NB4 (cell line): ENCODE data around the gene SLC12A5.
"Not testable (repeated sequence)": the region's sequence is repeated elsewhere in the genome, so short reads cannot be mapped to it uniquely, and the experiment has no call there.

Experiments used
- DNase-seq: peaks from one replicate; pipeline ENCODE4 v3.0.0; 2010; ENCODE audit warnings: low read depth
- H3K4me3 ChIP-seq: one replicate; pipeline ENCODE4 v1.5.1; 2011; ENCODE audit warnings: mild to moderate bottlenecking, low read depth, low read length, moderate library complexity
- CTCF ChIP-seq: IDR thresholded peaks from one replicate; pipeline ENCODE4 v1.5.1; 2012; ENCODE audit warnings: low read depth, low read length
- MYC ChIP-seq: IDR thresholded peaks from 2 replicates; pipeline ENCODE4 v1.6.1; 2011; ENCODE audit warnings: low read depth, low read length
- POLR2A ChIP-seq: IDR thresholded peaks from 2 replicates; pipeline ENCODE4 v1.6.1; 2011; ENCODE audit warnings: mild to moderate bottlenecking; ENCODE audit not compliant: insufficient read length; ENCODE audit errors: extremely low read depth
- TF ChIP-seq, protein P1 (sequence below): IDR thresholded peaks from 2 replicates; pipeline ENCODE4 v1.6.1; 2011; ENCODE audit warnings: low read depth, low read length

SLC12A5 gene

GRCh38 chr20:46089167-46089416 lies 60.1 kb downstream of the SLC12A5 start:
- no peak for DNase-seq
- H3K4me3 ChIP-seq: peak overlapping the region; percentile 88
- TF ChIP-seq, protein P1, sequence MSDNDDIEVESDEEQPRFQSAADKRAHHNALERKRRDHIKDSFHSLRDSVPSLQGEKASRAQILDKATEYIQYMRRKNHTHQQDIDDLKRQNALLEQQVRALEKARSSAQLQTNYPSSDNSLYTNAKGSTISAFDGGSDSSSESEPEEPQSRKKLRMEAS: peak; percentile 43; the same call in 1 of the 2 replicates
- TF ChIP-seq POLR2A (no peak), MYC (peak; percentile 15; the same call in 1 of the 2 replicates), CTCF (no peak)

DNA sequence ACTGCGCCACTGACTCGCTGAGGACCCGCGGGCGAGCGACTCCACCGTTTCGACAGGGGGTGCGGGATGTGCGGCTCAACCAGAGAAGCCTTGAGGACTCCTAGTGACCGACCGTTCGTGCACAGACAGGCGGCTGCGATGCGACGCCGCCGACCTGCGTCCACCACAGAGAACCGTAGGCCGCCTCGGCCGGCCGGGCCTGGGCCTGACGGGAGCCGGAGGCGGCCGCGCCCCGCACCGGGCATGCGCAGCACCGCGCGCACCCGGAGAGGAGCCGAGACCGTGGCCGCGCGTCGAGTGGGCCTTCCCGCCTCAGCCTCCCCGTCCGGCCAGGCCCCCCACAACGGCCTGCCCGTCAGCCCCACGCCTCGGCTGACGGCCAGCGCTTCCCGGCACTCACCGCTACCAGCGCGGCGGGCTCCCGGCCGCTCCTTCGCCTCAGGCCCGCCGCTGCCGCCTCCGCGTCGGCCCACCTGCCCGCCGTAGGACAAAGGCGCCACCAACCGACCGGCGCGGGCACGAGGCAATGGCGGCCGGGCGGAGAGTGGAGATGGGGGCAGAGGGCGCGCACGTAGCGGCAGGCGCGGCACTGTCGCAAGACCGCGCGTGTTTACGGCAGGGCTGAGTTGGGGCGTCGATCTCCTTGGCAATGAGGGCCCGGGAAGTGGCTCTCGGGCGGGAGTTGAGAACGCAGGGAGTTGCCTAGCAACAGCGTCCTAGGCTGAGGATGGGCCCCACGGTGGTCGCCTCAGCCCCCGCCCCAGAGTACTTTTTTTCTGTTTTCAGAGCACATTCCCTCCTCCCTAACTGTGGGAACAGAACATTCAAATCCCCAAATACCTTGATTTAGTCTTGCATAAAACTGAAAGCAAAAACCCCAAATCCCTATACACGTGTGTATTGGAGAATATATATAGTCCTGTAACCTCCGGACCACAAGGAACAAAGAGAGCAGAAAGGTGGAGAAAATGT lies 60.7 kb downstream of the SLC12A5 start, which contains the start of gene NCOA5:
Gene NCOA5, minus strand, starts transcription at position 546 of the 972 bp plus-strand sequence. CDS start 10,538 bp downstream, outside the sequence.
- peak within 1 kb of the TSS; percentile 88 for H3K4me3 ChIP-seq

DNA sequence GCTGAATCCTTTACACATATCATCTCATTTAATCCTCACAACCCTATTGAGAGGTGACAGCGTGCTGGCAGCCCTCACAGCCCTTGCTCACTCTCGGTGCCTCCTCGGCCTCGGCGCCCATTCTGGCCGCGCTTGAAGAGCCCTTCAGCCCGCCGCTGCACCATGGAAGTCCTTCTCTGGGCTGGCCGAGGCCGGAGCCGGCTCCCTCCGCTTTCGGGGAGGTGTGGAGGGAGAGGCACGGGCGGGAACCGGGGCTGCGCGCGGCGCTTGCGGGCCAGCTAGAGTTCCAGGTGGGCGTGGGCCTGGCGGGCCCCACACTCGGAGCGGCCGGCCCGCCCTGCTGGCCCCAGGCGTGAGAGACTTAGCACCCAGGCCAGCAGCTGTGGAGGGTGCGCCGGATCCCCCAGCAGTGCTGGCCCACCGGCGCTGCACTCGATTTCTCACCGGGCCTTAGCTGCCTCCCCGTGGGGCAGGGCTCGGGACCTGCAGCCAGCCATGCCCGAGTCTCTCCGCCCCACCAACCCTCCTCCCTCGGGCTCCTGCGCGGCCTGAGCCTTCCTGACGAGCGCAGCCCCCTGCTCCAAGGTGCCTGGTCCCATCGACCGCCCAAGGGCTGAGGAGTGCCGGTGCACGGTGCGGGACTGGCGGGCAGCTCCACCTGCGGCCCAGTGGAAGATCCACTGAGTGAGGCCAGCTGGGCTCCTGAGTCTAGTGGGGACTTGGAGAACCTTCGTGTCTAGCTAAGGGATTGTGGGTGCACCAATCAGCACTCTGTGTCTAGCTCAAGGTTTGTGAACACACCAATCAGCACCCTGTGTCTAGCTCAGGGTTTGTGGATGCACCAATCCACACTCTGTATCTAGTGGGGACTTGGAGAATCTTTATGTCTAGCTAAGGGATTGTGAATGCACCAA lies 62.9 kb downstream of the SLC12A5 start:
- not testable (repeated sequence) for DNase-seq, H3K4me3 ChIP-seq

More for the DNA sequence above, 60.7 kb downstream of the SLC12A5 start, which contains the start of gene NCOA5:
- TF ChIP-seq MYC: peak; percentile 96
- TF ChIP-seq CTCF: no peak
- TF ChIP-seq POLR2A: peak; percentile 93
- TF ChIP-seq, protein P1: peak; percentile 90
- DNase-seq: peak; percentile 98

GRCh38 chr20:46093531-46093930 lies 64.5 kb downstream of the SLC12A5 start:
- DNase-seq: no peak
- H3K4me3 ChIP-seq: no peak overlapping the region
- TF ChIP-seq POLR2A (no peak), MYC (no peak), CTCF (no peak)
- TF ChIP-seq, protein P1: no peak

DNA sequence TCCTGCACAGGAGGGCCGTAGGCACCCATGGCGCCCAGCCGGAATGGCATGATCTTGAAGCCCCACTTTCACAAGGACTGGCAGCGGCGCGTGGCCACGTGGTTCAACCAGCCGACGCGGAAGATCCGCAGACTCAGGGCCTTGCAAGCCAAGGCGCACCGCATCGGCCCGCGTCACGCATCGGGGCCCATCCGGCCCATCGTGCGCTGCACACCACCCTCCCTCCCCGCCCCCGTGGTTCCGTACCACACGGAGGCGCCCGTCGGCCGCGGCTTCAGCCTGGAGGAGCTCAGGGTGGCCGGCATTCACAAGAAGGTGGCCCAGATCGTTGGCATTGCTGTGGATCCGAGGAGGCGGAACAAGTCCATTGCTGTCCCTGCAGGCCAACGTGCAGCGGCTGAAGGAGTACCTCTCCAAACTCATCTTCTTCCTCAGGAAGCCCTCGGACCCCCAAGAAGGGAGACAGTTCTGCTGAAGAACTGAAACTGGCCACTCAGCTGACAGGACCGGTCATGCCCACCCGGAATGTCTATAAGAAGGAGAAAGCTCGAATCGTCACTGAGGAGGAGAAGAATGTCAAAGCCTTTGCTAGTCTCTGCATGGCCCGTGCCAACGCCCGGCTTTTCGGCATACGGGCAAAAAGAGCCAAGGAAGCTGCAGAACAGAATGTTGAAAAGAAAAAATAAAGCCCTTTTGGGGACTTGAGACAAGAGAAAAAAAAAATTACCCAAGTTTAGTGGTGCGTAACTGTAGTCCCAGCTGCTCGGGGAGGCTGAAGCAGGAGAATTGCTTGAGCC lies 70.7 kb downstream of the SLC12A5 start:
- DNase-seq: no peak
- TF ChIP-seq POLR2A (no peak), MYC (no peak), CTCF (no peak)
- TF ChIP-seq, protein P1: no peak
- H3K4me3 ChIP-seq: no peak overlapping the region

DNA sequence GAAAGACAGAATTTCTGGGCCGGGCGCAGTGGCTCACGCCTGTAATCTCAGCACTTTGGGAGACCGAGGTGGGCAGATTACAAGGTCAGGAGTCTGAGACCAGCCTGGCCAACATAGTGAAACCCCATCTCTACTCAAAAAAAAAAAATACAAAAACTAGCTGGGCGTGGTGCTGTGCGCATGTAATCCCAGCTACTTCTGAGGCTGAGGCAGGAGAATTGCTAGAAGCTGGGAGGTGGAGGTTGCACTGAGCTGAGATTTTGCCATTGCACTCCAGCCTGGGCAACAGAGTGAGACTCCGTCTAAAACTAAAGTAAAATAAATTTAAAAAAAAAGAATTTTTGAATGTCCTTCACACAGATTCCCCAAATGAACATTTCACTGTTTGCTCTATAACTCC lies 71.4 kb downstream of the SLC12A5 start:
- not testable (repeated sequence) for DNase-seq, H3K4me3 ChIP-seq
